ENCODE data around the gene MOV10L1.
"Not testable (repeated sequence)": the region's sequence is repeated elsewhere in the genome, so short reads cannot be mapped to it uniquely, and the experiment has no call there.

Gene MOV10L1

DNA sequence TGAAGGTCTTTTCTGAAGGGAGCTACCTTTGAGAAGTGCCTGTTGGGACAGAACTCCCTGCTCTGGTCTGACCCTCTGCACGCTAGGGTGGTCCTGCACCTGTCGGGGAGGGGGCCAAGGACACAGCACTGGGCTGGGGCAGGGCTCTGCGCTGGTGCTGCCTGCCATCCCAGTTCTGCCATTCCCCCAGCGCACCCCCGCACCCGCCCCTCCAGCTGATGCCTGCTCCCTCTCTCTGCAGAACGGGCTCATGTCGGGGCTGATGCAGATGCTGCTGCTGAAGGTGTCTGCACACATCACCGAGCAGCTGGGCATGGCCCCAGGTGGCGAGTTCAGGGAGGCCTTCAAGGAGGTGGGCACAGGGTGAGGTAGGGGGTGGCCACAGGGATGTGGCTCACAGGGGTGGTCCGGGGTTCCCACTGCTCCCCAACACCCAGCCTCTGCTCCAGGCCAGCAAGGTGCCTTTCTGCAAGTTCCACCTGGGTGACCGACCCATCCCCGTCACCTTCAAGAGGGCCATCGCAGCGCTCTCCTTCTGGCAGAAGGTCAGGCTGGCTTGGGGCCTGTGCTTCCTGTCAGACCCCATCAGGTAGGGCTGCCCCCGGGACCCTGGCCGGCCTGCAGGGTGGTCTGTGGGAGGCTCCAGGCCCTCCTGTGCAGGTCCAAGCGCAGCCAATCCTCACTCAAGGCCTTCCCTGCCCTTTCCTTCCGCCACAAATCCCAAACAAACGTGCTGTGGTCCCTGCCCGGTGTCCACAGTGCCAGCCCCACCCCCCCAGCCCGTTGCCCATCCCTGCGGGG is 107.4 kb downstream of the MOV10L1 start:
- no peak for DNase-seq (ENCODE audit: low read depth, low spot score)
- H3K27ac ChIP-seq = no peak overlapping the region

DNA sequence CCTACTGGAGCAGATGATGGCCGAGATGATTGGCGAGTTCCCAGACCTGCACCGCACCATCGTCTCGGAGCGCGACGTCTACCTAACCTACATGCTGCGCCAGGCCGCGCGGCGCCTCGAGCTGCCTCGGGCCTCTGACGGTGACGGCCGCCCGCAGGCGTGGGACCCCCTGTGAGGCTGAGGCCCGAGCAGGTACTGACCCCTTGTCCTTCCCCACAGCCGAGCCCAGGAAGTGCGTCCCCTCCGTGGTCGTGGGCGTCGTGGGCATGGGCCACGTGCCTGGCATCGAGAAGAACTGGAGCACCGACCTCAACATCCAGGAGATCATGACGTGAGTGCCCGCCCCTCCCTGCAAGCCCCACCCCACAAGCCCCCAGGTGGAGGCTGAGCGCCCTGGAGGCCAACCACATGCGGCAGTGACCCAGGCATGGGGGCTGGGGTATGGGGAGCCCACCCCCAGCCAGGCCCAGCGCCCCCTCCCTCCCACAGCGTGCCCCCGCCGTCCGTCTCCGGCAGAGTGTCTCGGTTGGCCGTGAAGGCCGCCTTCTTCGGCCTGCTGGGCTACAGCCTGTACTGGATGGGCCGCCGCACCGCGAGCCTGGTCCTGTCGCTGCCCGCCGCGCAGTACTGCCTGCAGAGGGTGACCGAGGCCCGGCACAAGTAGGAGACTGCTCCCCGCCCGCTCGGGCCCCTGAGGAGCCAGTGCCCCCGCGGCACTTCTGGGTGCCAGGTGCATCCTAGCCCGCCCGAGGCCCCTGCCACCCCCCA is 108.2 kb downstream of the MOV10L1 start:
- no peak overlapping the region for H3K27ac ChIP-seq
- no peak for DNase-seq (ENCODE audit: low read depth, low spot score)

DNA sequence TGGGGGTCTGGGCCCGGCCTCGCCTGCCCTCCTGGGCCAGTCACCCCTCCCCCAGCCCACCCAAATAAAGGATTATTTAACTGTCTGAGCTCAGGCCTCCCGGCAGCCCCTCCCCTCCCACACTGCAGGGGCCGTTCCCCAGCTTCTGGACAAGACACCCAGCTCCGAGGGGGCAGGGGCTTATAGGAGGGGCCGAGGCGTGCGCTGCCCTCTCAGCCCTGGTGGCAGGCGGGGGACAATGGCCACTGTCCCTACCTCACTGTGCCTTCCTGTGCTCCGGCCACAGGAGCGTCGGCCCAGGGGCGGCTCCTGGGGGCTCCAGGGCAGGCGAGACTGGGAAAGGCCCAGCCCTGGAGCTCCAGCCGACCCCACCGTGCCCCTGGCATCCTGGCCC is 108.8 kb downstream of the MOV10L1 start:
- DNase-seq (ENCODE audit: low read depth, low spot score) = no peak
- no peak overlapping the region for H3K27ac ChIP-seq

DNA sequence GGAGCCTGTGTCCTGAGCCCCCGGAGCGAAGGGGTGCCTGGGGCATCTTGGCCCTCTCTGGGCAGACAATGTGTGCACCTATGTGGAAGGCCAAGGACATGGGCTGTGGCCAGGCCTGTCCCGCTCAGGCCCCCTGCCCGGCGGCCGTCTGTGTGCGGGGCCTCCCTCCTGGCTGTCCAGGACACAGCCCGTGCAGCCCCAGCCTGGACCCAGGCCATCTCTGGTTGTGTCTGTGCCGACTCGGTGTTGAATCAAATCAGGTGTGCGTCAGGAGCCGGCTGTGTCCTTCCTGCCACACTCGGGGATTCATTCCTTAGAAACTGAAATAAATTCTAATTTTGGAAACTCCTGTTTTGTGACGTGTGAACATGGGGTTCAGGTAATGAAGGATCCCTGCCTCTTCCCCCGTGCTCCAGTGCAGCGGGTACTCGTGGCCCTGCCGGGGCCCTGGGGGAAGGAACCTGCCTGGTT is 109.5 kb downstream of the MOV10L1 start:
- no peak for DNase-seq (ENCODE audit: low read depth, low spot score)
- no peak overlapping the region for H3K27ac ChIP-seq

DNA sequence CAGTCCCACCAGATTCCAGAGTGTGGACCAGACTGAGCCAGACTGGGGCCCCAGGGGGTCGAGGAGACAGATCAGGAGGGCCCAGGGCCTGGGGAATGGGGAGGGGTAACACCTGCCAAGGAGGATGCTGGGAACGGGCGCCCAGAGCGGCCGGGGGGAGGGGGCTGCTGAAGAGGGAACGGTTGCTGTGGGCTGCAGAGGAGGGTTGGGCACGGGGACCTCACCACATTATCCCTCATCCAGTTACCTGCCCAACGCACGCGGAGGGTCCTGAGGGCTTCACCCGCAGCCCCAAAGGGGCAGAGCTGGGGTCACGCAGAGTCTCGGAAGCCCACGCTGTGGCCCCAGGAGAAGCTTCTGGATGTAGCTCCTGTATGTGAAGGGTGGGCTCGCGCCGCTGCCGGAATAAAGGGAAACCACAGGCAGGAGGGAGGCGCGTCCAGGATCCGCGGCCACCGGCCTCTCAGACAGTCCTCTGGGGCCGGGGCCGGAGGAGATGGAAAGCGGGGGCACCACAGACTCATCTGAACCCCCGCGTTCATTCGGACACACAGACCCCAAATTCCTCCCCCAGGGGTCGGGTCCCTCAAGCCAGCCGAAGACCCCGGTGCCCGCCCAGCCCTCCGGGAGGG is 110.1 kb downstream of the MOV10L1 start:
- DNase-seq (ENCODE audit: low read depth, low spot score) = no peak

DNA sequence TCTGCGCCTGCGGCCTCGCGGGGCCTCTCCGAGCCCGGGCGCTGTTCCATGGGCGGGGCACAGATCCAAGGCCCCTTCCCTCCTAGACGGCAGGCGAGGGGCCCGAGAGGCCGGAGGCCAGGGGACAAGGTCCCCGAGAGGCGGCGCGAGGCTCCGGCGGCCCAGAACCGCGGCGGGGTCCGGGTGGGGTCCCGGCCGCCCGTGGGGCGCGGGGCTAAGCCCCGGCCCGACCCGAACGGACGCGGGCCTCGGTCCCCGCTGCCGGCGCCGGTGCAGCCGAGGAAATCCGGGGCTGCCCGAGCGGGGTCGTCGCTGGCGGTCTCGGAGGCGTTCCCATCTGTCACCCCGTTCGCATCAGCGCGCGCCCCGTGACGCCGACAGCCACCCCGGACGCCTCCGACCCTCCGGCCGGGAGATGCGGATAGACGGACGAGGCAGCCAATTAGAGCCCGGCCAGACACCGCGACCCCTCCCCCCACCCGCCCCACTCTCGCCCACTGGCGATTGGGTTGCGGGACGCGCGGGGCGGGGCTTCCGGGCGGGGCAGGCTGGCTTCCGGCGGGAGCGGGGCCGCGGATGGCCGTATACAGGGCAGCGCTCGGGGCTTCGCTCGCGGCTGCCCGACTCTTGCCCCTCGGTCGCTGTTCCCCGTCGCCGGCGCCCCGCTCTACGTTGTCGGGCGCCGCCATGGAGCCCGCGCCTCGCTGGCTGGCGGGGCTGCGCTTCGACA is 110.8 kb downstream of the MOV10L1 start, which contains the start of gene SELENOO:
Gene SELENOO, plus strand, starts transcription at position 551 of the 730 bp plus-strand sequence. Its CDS starts 26 bp downstream, at position 577.
- DNase-seq (ENCODE audit: low read depth, low spot score) = peak; percentile 29
- H3K27ac ChIP-seq = peak within 1 kb of the TSS; percentile 45

More for the DNA sequence above, 110.1 kb downstream of the MOV10L1 start:
- peak overlapping the region; percentile 45 for H3K27ac ChIP-seq

DNA sequence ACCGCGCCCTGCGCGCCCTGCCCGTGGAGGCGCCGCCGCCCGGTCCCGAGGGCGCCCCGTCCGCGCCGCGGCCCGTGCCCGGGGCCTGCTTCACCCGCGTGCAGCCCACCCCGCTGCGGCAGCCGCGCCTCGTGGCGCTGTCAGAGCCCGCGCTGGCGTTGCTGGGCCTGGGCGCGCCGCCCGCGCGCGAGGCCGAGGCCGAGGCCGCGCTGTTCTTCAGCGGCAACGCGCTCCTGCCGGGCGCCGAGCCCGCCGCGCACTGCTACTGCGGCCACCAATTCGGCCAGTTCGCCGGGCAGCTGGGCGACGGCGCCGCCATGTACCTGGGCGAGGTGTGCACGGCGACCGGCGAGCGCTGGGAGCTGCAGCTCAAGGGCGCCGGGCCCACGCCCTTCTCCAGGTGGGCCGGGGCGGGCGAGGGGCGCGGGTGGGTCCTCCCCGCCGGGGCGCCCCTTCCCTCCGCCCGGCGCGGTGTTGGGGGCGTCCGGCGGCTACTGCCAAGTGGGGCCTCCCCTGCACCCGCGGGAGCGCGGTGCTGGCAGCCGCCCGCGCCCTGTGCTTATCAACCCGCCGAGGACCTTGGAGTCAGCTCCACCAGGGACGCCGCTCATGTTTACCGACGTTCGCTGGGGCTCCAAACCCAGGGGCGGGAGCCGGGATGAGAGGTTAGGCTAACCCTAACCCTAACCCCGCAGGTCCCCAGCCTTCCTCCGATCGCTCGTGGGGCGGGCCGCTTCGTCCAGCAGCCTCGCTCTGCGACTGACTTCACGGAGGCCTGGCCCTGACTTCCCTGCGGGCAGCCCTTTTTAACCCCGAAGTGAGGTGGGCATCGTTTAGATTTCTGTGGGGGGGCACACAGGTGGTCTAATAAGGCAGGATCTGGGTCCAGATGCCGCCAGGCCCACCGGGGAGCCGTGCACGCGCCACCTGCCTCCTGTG is 111.7 kb downstream of the MOV10L1 start:
- DNase-seq (ENCODE audit: low read depth, low spot score) = no peak
- peak overlapping the region; percentile 45 for H3K27ac ChIP-seq

DNA sequence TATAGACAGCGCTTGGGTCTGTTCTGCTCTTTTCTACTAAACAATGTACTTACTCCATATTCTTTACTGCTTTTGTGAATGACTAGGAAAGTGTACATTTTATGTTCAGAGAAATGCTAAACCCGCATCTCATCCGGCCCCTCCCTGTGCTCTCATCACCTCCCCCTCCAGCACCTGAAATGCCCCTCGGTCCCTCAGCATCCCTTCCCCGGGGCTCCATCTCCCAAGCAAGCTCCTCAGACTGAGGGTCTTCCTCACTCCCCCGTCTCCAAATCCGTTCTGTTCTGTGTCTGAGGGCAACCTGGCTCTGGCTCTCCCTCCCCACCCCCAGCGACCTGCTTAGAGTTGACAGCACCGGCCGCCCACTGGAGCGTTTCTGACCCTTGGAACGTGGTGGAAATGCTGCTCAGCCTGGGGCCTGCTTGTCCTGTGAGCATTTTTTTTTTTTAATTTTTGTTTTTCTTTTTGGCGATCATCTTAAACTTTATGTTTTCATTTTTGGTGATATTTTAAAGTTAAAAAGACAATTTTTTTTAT is 112.4 kb downstream of the MOV10L1 start:
- no peak overlapping the region for H3K27ac ChIP-seq
- DNase-seq (ENCODE audit: low read depth, low spot score) = no peak

DNA sequence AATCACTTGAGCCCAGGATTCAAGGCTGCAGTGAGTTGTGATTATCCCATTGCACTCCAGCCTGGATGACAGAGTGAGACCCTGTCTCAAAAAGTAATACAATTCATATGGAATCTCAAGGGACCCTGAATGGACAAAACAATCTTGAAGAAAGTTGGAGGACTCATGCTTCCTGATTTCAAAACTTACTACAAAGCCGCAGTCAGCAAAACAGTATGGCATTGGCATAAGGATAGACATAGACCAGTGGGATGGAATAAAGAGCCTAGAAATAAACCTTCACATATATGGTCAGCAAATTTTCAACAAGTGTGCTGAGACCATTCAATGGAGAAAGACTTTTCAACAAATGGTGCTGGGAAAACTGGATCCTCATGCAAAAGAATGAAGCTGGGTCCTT is 113.5 kb downstream of the MOV10L1 start:
- no peak for DNase-seq (ENCODE audit: low read depth, low spot score)
- no peak overlapping the region for H3K27ac ChIP-seq

DNA sequence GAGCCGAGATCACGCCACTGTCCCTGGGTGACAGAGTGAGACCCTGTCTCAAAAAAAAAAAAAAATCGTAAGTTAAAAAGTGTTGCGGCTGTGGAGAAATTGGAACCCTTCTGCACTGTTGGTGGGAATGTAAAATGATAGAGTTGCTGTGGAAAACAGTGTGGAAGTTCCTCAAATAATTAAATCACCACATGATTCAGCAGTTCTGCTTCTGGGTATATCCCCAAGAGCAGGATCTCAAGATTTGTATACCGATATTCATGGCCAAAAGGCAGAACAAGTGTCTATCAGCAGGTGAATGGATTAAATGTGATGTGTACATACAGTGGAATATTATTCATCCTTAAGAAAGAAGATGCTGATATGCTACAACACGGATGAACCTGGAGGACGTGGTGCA is 114.8 kb downstream of the MOV10L1 start:
- no peak for DNase-seq (ENCODE audit: low read depth, low spot score)
- no peak overlapping the region for H3K27ac ChIP-seq

DNA sequence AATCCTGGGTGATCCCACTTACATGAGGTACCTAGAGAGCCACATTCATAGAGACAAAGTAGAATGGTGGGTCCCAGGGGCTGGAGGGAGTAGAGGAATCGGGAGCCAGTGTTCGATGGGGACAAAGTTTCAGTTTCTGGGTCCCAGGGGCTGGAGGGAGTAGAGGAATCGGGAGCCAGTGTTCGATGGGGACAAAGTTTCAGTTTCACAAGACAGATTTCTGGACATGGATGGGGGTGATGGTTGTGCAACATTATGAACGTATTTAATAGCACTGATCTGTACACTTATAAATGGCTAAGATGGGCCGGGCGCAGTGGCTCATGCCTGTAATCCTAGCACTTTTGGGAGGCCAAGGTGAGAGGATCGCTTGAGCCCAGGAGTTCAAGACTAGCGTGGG is 115.2 kb downstream of the MOV10L1 start:
- DNase-seq (ENCODE audit: low read depth, low spot score); H3K27ac ChIP-seq: not testable (repeated sequence)

DNA sequence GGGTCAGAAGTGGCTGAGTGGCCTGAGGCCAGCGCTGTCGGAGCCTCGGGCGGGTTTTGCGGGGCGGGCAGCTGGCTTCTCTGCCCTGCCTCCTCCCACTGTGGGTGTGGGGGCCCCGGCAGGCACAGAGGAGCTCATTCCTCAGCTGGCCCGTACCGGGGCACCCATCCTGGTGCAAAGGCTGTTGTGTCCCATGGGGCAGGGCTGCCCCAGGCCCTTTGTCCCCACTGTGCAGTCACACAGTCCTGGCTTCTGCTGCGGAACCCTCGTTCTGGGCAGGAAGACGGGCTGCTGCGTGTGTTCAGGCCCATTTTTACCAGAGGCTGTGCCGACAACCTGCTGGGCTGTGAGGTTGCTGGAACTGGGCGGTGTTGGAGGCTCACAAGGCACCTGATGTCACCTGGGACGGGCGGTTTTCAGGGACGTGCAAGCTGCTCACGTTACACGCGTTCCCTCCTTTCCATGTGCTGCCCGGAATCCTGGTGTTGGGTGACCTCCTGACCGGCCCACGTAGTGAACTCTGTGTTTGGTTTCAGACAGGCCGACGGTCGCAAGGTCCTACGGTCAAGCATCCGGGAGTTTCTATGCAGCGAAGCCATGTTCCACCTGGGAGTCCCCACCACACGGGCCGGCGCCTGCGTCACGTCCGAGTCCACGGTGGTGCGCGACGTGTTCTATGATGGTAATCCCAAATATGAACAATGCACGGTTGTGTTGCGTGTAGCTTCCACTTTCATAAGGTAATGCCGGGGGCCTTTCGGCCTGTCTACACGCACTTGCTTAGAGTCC is 116.2 kb downstream of the MOV10L1 start:
- no peak overlapping the region for H3K27ac ChIP-seq
- DNase-seq (ENCODE audit: low read depth, low spot score) = no peak

DNA sequence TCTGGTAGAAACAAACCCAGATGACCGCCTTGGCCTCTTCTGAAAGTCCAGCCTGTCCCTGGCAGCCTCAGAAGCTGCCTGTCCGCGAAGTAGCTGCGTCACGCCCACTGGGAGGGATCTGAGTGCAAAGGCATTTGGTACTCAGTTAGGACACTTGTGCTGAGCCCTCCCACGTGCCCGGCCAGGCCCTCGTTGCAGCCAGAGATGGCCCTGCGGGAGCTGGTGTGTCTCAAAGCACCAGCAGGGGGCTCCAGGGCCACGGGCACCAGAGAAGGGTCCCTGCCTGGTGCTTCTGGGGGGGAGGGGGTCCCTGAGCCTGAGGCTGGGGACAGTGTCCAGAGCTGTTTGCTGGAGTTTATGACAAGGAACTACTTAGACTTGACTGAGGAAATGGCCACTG is 116.8 kb downstream of the MOV10L1 start:
- no peak overlapping the region for H3K27ac ChIP-seq
- no peak for DNase-seq (ENCODE audit: low read depth, low spot score)

DNA sequence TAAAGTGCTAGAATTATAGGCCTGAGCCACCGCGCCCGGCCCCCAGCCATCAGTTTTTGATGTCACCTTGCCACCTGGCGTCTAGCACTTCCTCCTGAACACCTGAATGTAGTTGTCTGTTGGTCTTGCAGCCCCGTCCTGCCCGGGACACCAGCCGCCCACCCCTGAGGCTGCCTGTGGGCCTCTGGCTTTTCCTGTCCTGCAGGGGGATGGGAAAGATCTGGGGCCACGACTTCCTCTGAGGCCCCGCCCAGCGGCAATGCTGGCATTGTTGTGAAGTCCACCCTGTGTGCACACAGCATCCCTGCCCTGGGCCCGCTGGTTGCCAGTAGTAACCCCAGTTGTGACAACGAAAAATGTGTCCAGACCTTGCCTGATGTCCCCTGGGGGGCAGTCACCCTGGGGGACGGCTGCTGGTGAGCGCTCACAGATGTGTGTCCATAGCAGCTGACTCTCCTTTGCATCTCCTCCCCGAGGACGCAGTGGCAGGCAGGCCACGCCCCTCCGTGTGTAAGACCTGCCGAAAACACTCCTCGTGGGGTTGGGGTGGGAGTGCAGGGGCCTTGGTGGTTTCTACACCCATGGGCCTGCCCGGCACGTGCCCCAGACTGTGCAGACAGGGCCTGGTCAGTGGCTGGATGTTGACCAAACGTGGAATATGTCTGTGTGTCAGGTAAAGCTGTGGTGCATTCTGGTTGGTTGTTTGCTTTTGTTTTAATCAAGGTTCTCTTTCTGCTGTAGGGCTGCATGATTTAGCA is 117.8 kb downstream of the MOV10L1 start:
- H3K27ac ChIP-seq = no peak overlapping the region
- DNase-seq (ENCODE audit: low read depth, low spot score) = no peak

DNA sequence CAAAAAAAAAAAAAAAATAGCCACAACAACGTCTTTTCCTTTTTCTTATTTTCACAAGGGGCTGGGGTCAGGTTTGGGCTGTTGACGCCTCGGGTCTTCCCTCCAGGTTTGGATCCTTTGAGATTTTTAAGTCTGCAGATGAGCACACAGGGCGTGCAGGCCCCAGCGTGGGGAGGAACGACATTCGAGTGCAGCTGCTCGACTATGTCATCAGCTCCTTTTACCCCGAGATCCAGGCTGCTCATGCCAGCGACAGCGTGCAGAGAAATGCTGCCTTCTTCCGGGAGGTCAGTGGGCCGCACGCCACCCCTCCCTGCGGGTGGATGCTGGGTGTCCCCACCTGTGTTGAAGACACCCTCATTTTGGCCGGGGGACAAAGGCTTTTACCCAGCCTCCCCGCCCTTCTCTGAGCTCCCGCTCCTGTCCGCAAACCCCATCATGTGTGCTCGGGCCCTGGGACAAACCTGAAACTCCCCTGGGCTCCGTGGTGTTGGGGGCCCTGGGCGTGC is 118.7 kb downstream of the MOV10L1 start:
- no peak for DNase-seq (ENCODE audit: low read depth, low spot score)
- H3K27ac ChIP-seq = no peak overlapping the region

DNA sequence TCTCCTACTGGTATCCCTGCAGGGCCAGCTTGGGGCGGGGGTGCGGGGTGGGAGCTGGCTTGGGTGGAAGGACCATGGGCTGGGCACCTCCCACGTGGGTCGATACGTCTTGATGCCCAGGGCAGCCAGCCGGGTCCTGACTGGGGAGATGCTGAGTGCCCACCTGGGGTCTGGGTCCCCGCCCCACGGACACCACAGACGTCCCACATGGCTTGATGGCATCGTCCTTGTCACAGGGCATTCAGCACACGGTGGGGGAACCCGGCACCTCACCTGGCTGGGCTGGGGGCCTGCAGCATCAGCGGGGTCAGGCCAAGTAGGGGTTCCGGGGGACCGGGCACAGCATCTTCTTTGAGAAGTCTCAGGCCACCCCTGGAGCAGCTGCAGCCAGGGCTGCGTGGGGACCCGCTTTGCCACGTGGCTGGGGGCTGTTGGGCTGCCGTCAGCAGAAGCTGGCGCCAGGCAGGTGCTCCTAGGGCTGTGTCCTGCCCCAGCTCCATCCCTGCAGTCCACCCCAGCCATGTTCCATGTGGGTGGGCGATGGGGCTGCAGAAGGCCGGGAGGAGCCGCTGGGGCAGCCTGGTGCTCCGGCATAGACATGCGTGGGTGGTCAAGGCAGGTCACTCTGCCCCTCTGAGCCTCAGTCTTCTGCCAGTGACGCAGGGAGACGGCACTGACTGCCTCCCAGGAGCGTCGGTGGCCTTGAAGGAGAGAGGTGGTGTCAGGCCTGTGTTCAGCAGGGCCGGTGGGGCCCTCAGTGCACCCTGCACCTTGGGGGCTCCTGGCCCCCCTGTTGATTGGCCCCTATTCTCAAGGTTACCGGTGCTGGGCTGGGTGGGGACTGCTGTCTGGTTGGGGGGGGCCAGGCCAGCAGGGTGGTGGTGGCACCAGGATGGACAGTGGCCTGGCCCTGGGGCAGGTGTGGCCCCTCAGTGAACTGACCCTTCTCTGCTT is 119.4 kb downstream of the MOV10L1 start:
- no peak overlapping the region for H3K27ac ChIP-seq
- DNase-seq (ENCODE audit: low read depth, low spot score) = no peak
